Measurements from ENCODE around the gene MRPL14.

Gene MRPL14
- 8.3 to 13.0 (median 9.2) reads per million in 4 donors for total RNA-seq

GRCh38 chr6:44127186-44128019, at the start of gene MRPL14, which contains the start of gene TMEM63B:
Gene MRPL14 (minus strand): TSS chr6:44127452. CDS start chr6:44116611, 10,841 bp downstream.
Gene TMEM63B (plus strand): TSS chr6:44127554. CDS start chr6:44134585, 7,031 bp downstream.
- DNase-seq, result peak; percentile 84 to 94 (median 86)

DNA sequence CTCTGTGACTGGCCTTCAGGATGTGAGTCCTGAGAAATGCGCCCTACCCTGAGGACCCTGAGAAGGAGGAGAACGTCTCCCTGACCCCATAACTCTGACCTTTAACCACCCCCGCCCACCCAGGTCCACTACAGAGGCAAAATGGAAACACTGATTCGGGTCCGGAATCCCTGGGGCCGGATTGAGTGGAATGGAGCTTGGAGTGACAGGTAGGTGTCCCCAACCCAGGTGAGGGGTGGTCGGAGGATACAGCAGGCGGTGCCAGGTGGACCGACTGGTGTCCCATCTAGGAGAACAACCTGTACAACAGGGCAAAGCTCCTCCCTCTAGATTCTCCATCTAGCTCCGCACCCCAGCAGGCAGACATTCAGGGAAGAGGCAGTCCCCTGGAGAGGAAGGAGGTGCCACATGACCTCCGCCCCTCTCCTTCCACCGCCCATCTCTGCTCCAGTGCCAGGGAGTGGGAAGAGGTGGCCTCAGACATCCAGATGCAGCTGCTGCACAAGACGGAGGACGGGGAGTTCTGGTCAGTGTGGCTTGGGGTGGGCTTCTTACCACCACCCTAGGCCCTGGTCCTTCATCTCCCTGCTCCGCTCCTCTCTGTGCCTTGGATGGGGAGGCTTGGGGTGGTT, 49.0 kb upstream of the MRPL14 start:
- DNase-seq, result no peak

GRCh38 chr6:44172731-44173500, 45.7 kb upstream of the MRPL14 start:
- peak; percentile 45 to 74 (median 64) for DNase-seq

DNA sequence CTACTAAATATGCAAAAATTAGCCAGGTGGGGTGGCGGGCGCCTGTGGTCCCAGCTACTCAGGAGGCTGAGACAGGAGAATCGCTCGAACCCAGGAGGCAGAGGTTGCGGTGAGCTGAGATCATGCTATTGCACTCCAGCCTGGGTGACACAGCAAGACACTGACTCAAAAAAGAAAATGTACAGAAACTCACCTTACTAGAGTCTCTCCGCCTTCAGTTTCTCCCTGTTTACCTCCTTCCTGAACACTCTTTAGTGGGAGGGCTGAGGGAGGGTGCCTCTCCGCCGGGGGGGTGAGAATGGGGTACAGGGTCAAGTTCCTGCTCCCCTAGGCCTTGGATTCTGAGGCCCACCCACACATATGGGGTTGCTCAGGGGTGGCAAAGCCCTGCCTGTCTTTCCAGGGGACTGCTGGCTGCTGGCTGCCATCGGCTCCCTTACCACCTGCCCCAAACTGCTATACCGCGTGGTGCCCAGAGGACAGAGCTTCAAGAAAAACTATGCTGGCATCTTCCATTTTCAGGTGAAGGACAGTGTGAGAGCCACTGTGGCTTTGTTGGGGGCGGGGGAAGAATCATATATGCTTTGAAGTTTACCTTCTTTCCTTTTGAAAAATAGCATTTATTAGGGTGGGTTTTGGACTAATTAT, 44.8 kb upstream of the MRPL14 start:
- no peak for DNase-seq

DNA sequence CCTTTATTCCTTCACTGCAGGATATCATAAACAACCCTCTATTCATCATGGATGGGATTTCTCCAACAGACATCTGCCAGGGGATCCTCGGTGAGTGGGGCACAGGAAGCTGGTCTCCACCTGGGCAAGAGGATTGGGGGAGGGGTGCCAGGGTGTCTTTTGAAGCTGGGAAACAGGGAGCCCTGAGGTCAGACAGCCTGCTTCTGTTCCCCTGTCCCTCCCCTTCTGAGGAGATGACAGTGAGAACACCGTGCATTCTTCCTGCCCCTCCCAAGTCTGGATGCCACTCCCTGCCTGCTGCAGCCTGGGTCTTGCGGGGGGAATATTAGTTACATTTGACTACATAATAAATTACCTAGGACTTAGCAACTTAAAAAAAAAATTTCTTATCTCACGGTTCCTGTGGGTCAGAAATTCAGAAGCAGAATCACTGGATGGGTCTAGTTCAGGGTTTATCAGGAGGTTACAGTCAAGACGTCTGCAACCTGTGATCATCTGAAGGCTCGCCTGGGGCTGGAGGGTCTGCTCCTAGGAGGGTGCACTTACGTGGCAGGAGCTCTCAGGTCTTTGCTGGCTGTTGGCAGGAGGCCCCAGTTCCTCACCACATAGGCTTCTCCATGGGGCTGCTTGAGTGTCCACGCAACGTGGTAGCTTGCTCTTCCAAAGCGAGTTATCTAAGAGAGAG, 42.8 kb upstream of the MRPL14 start:
- no peak for DNase-seq

GRCh38 chr6:44169154-44169553, 41.9 kb upstream of the MRPL14 start:
- no peak for DNase-seq

DNA sequence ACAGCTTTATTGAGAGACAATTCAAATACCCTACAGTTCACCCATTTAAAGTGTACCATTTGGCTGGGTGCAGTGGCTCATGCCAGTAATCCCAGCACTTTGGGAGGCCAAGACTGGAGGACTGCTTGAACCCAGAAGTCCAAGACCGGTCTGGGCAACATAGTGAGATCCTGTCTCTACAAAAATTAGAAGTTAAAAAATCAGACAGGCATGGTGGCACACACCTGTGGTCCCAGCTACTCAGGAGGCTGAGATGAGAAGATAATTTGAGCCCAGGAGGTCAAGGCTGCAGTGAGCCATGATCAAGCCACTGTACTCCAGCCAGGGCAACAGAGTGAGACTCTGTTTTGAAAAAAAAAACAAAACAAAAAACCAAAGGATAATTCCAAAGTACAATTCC, 40.3 kb upstream of the MRPL14 start:
- DNase-seq, result no peak

DNA sequence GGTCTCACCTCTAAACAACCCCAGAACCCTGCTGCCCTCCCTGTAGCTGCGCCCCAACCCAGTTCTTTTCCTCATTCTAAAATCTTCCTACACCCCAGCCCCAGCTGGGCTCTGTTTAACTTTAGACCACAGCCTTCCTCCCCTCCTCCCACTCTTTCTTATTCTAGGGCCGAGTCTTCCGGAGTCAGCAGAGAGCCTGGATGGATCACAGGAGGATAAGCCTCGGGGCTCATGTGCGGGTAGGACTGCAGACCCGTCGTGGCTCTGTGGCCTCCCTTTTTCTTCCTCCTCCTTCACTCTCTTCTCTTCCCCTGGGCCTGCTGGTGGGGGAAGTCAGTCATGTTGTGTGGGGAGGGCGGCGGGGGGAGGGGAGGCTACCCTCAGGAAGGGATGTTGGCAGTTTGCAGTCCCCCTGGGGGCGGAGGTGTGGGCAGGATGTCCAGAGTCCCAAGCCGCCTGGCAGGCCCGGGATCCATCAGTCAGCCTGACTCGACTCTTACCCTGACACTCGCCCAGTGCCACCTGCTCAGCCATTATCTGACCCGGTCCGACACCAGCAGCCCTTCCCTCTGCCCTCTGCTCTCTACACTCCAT, 39.4 kb upstream of the MRPL14 start:
- DNase-seq, result no peak

DNA sequence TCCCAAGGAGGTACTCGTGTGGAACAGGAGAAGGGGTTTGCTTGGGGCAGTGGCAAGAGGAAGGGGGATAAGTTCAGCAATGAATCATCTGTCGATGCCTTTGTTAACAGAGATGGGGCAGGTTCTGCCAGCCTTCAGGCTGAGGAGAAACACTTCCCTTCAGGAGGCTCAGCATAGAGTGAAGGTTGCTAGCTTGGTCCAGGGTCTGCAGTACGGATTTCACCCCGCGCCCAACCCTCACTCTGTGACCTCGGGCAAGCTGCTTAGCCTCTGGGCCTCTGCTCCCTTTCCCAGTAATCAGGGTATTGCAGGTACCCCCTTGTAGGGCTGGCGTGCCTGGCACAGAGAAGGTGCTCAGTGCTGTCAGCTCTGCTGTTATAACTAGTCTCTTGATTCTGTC, 38.9 kb upstream of the MRPL14 start:
- no peak for DNase-seq

DNA sequence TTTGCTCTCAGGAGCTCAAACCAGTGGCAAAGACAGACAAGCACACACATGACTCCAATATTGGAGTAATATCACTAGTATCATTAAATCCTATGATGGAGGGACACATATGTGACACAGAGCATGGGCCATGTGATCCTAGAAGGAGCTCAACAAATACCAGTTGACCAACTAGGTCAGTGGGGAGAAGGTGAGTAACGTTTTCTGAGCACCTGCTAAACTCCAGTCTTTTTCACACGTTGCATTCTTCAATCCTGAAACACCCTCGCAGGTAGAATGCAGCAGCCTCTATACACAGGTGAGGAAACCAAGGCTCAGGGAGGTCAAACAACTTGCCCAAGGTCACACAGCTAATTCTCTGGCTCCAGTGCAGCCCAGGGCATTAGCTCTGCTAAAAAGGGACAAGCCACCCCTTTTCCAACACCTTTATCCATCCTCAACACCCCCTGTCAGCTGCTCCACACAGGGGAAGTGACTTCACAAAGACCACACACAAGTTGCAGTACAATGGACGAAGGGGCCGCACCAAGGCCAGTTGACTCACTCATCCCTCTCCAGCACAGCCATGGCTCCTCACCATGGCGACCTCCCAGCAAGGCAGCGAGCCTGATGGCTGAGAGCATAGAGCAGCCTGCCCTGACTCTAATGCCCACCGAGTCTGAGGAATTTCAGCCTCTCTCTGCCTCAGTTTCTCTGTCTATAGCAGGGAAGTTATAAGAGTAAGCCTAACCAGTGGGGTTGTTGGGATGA, 35.8 kb upstream of the MRPL14 start:
- no peak for DNase-seq

DNA sequence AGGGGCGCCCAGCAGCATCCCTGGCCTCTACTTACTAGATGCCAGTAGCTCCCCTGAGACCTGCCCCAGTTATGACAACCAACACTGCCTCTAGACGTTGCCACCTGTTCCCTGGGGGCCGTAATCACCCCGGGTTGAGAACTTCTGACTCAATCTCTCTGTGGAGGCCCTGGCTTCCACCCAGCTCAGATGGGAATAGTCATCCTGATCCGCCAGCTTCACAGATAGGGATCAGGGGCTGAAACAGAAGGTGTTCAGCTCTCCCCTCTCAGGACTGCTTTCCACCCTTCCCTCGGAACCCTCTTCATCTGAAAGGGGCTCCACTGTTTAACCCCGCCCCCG, 34.7 kb upstream of the MRPL14 start:
- DNase-seq, result no peak

DNA sequence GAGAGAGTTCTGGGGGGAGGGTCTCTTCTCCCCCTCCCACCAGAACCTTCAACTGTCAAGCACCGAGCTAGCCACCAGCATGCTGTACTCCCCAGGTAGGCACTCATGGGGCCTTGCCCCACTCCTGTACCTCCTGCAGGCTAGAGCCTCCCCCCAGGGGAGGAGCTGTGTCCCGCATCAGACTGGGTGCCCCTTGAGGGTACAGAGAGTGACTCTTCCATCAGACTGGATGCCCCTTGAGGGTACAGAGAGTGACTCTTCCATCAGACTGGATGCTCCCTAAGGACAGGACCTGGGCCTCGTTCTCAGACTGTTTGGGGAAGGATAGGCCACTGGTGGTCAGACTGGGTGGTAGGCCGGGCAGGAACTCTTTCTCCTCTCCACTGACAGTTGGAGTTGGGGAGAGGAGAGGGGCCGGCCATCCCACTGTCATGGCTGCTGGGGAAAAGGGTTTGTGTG, 31.5 kb upstream of the MRPL14 start, which contains the start of gene CAPN11:
Gene CAPN11 (plus strand): TSS at position 51 of the 459 bp plus-strand sequence. CDS start 29 bp downstream, at position 80.
- no peak for DNase-seq

GRCh38 chr6:44157152-44157521, 29.9 kb upstream of the MRPL14 start:
- DNase-seq, result no peak

GRCh38 chr6:44156494-44157151, 29.4 kb upstream of the MRPL14 start:
- no peak for DNase-seq

GRCh38 chr6:44154067-44154466, 26.8 kb upstream of the MRPL14 start:
- DNase-seq, result no peak

GRCh38 chr6:44152533-44152932, 25.3 kb upstream of the MRPL14 start:
- DNase-seq, result no peak

GRCh38 chr6:44152109-44152461, 24.8 kb upstream of the MRPL14 start:
- DNase-seq, result no peak

- DNase-seq, result peak; percentile 55 to 73 (median 68)
Measured at GRCh38 chr6:44151348-44152108, 24.3 kb upstream of the MRPL14 start.

DNA sequence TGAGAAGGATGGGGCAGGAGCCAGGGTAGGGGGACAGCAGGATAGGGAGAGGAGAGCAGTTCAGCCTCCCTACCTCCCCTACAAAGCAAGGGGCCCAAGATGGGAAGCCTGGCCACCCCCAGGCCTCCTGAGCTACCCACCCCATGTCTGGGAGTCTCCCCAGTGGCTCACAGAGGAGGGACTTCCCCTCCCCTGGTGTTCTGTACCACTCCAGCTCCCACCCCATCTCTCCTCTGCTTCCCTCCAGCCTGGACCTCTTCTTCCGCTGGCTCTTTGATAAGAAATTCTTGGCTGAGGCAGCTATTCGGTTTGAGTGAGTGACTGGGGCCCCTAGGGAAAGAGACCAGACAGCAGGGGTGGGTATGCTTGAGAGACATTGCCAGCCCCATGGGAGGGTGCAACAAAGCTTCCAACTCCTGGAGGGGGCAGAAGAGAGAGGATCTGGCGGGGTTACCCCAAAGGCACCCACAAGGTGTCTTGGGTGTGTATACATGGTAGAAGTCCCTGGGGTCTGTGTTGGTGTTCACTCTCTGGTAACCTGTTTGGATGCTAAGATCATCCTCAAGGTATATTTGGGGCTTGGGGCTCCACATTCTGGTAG, 23.2 kb upstream of the MRPL14 start:
- DNase-seq, result no peak

Measured in T-helper 1 cell (primary cell).